A549 (cell line): ENCODE data around the gene DBNDD2. TPM values are rescaled to one million over a fixed set of nuclear protein-coding genes. Genes with fewer than 3 reads are reported as not detected.
A peak's percentile ranks its signal among the peaks of the same experiment; 100 is the strongest.

Experiments
- ATAC-seq, 2 experiments: fragments of 200-7000 bp in 1 of 2; fragments of >200 bp in 1 of 2; cut with Nextera tagmentation in 1 of 2; cut with Tn5 transposase in 1 of 2; 3 replicates each; pipeline versions ENCODE4 v1.8.0 to v1.9.1; 2018 to 2020; ENCODE audit warnings: mild to moderate bottlenecking in 1 of 2, moderate library complexity in 1 of 2
- CTCF ChIA-PET: fragments of 300-600 bp; sonication (Branson Sonifier 250); formaldehyde crosslinking; extraction: SDS; loops from one replicate; lab custom pipeline; 2021; ENCODE audit warnings: antibody characterized with exemption, inconsistent platforms; lab: Yijun Ruan, JAX
- POLR2A ChIA-PET: fragments of 350-600 bp; formaldehyde crosslinking; extraction: SDS; loops from one replicate; lab custom pipeline; 2021; ENCODE audit warnings: antibody characterized with exemption, inconsistent platforms; lab: Yijun Ruan, JAX
- DNase-seq, 2 experiments: peaks; one replicate each; pipeline versions ENCODE4 v3.0.0 to v3.0.0-alpha.2; 2011 to 2016; ENCODE audit warnings: low read depth in 1 of 2, low spot score in 1 of 2
- FAIRE-seq: peaks from 2 replicates; lab custom pipeline; 2011; peaks lifted over from hg19 to GRCh38; lab: Jason Lieb, UNC
- H3K27ac ChIP-seq, 2 experiments: fragments of >200 bp; sonication (Bioruptor Twin); formaldehyde crosslinking; 3 replicates each; pipeline ENCODE4 v1.5.1; 2016 to 2017
- H3K4me1 ChIP-seq: fragments of >200 bp; sonication (Bioruptor Twin); formaldehyde crosslinking; 3 replicates; pipeline ENCODE4 v1.6.1; 2016
- H3K4me2 ChIP-seq: fragments of >200 bp; sonication (Bioruptor Twin); formaldehyde crosslinking; 3 replicates; pipeline ENCODE4 v1.6.1; 2016
- H3K4me3 ChIP-seq: fragments of >200 bp; sonication (Bioruptor Twin); formaldehyde crosslinking; 3 replicates; pipeline ENCODE4 v1.5.1; 2016
- H3K9me3 ChIP-seq: fragments of >200 bp; sonication (Bioruptor Twin); formaldehyde crosslinking; 3 replicates; pipeline ENCODE4 v1.6.1; 2016
- BHLHE40 ChIP-seq: IDR thresholded peaks from 2 replicates; pipeline ENCODE4 v1.6.1; 2012; ENCODE audit warnings: low read depth, low read length, inconsistent platforms
- CBX8 ChIP-seq: fragments of 200-600 bp; sonication (generic); IDR thresholded peaks from 2 replicates; pipeline ENCODE4 v1.6.1; 2016
- CHD2 ChIP-seq: fragments of 150-350 bp; IDR thresholded peaks from 2 replicates; pipeline ENCODE4 v1.6.1; 2014; ENCODE audit warnings: low read length; ENCODE audit not compliant: partially characterized antibody
- CHD4 ChIP-seq: fragments of 200-600 bp; sonication (generic); IDR thresholded peaks from 2 replicates; pipeline ENCODE4 v1.6.1; 2016; ENCODE audit warnings: antibody characterized with exemption, mild to moderate bottlenecking, borderline replicate concordance
- EHMT2 ChIP-seq: fragments of 200-600 bp; sonication (generic); IDR thresholded peaks from 2 replicates; pipeline ENCODE4 v1.6.1; 2016; ENCODE audit warnings: antibody characterized with exemption, low read depth, mild to moderate bottlenecking, moderate library complexity
- GATA3 ChIP-seq: IDR thresholded peaks from 2 replicates; pipeline ENCODE4 v1.6.1; 2012; ENCODE audit warnings: borderline replicate concordance
- HDAC2 ChIP-seq: fragments of 200-600 bp; sonication (generic); IDR thresholded peaks from 2 replicates; pipeline ENCODE4 v1.6.1; 2016
- HEYL ChIP-seq: fragments of 250-450 bp; sonication (Bioruptor Pico); IDR thresholded peaks from 2 replicates; pipeline ENCODE4 v1.8.0; 2021; ENCODE audit warnings: mild to moderate bottlenecking, moderate library complexity
- HOXB13 ChIP-seq: fragments of 250-450 bp; sonication (Bioruptor Pico); IDR thresholded peaks from 2 replicates; pipeline ENCODE4 v1.5.0; 2020; ENCODE audit warnings: low read depth, mild to moderate bottlenecking, moderate library complexity
- JUN ChIP-seq, 2 experiments: fragments of >200 bp; sonication (Bioruptor Twin); formaldehyde crosslinking; IDR thresholded peaks; 2 replicates in 1 of 2; 3 replicates in 1 of 2; pipeline ENCODE4 v1.6.1; 2016 to 2017
- JUNB ChIP-seq: fragments of >200 bp; sonication (Bioruptor Twin); formaldehyde crosslinking; IDR thresholded peaks from 2 replicates; pipeline ENCODE4 v1.6.1; 2016
- MAFK ChIP-seq: fragments of 450-650 bp; IDR thresholded peaks from 2 replicates; pipeline ENCODE4 v1.6.1; 2014; ENCODE audit not compliant: partially characterized antibody
- NR3C1 ChIP-seq: fragments of >200 bp; sonication (Bioruptor Twin); formaldehyde crosslinking; IDR thresholded peaks from 3 replicates; pipeline ENCODE4 v1.6.1; 2017
- PHF8 ChIP-seq: fragments of 200-600 bp; sonication (generic); IDR thresholded peaks from 2 replicates; pipeline ENCODE4 v1.6.1; 2016; ENCODE audit warnings: low read depth, mild to moderate bottlenecking, antibody characterized with exemption, moderate library complexity, borderline replicate concordance
- TFCP2L1 ChIP-seq: fragments of 250-450 bp; sonication (Bioruptor Pico); IDR thresholded peaks from 2 replicates; pipeline ENCODE4 v1.5.0; 2021; ENCODE audit warnings: mild to moderate bottlenecking
- TP53 ChIP-seq: fragments of 250-450 bp; sonication (Bioruptor Pico); IDR thresholded peaks from 2 replicates; pipeline ENCODE4 v1.5.0; 2021; ENCODE audit warnings: mild to moderate bottlenecking, moderate library complexity
- ZC3H11A ChIP-seq: fragments of 450-650 bp; IDR thresholded peaks from 2 replicates; pipeline ENCODE4 v1.6.1; 2014; ENCODE audit warnings: antibody characterized with exemption, mild to moderate bottlenecking
- WGBS: methylation state at CpG from one replicate; pipeline ENCODE4 v1.1.6; 2017; ENCODE audit errors: missing lambda C conversion rate; 5-methylcytosine and 5-hydroxymethylcytosine counted together
- polyA plus RNA-seq, 4 experiments: library from polyadenylated mRNA; depleted of rRNA in 3 of 4; stranded (reverse); fragments of >200 nt; fragmentation: RNase III in 1 of 4; extraction: RNeasy Plus Mini Kit Qiagen cat#74134 plus additional on column Dnase treatment in 1 of 4; gene quantifications; 2 replicates in 3 of 4; 3 replicates in 1 of 4; pipeline ENCODE4 v1.2.3, GENCODE V29; 2011 to 2017
- TF ChIP-seq, protein P1 (sequence below): fragments of >200 bp; sonication (Bioruptor Twin); formaldehyde crosslinking; IDR thresholded peaks from 3 replicates; pipeline ENCODE4 v1.6.1; 2016
- TF ChIP-seq, protein P2 (sequence below): fragments of 250-450 bp; sonication (Bioruptor Pico); IDR thresholded peaks from 2 replicates; pipeline ENCODE4 v1.5.0; 2020; ENCODE audit warnings: low read depth, mild to moderate bottlenecking, moderate library complexity
- TF ChIP-seq, protein P3 (sequence below): fragments of 450-650 bp; IDR thresholded peaks from 2 replicates; pipeline ENCODE4 v1.6.1; 2014; ENCODE audit warnings: antibody characterized with exemption
- TF ChIP-seq, protein P4 (sequence below): fragments of >200 bp; sonication (Bioruptor Twin); formaldehyde crosslinking; IDR thresholded peaks from 2 replicates; pipeline ENCODE4 v1.6.1; 2016
- TF ChIP-seq, protein P5 (sequence below): IDR thresholded peaks from 2 replicates; pipeline ENCODE4 v1.6.1; 2012
- TF ChIP-seq, protein P6 (sequence below): fragments of 250-450 bp; sonication (Bioruptor Pico); IDR thresholded peaks from 2 replicates; pipeline ENCODE4 v1.5.0; 2021; ENCODE audit warnings: mild to moderate bottlenecking, moderate library complexity, borderline replicate concordance

DBNDD2 gene
- polyA plus RNA-seq, 2 of the 4 experiments (the other 2 are of a cell fraction): 6.5 to 20.9 TPM

DNA sequence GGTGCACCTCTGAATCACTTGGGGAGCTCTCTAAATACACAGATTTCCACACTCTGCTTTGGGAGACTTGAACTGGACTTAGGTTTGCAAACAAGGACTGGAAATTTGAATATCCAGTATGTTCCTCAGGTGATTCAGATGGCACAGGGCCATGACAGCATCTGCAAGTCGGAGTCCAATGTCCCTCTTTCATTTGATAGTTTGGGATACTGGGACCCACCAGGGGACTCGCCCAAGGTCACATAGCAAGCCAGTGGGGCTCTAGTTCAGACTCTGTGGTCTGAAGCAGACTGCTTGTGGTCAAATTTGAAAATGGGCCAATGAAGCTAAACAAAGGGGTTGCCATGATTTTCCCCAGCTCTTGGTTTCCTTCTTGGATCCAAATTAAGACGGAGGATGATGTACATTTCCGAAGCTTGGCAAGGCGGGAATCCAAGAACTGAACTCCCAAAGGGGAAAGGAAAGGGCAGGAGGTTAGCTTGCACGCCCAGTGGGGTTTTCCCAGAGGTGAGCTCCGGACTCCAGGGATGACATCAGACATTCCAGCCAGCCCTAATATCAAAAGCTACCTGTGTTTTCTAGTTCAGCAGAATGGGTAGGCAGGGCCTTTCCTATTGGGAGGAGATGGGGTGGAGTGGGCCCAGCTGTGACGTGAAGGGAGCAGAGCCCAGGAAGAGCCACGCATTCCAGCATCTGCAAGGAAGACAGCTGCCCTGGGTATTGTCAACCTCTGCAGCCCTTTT, 48.5 kb upstream of the DBNDD2 start:
- ATAC-seq (no peak), FAIRE-seq (no peak), DNase-seq (no peak)
- Histone ChIP-seq H3K27ac (peak overlapping the region in 1 of 2 experiments; percentile 16; a peak in 1 of 6 replicates), H3K4me2 (peak overlapping the region; percentile 3; the same call in 1 of the 3 replicates), H3K4me3 (no peak overlapping the region), H3K4me1 (peaks cover 51% of the 10 kb centered on the region), H3K9me3 (no peaks in the 10 kb centered on the region)
- CTCF ChIA-PET: interaction anchor here (1.1 to 9.2 kb wide), 12 partner anchors 9 to 412 kb away, joined by 3 to 159 read pairs (median 48); partner anchors contain the start of gene SDC4
- TF ChIP-seq GATA3 (no peak), TP53 (CRISPR knock-in tag) (no peak), EHMT2 (no peak), CHD4 (no peak), TFCP2L1 (CRISPR knock-in tag) (no peak), MAFK (no peak), HEYL (CRISPR knock-in tag) (no peak), ZC3H11A (no peak), HDAC2 (no peak), CHD2 (no peak), HOXB13 (CRISPR knock-in tag) (no peak), JUNB (no peak), PHF8 (no peak), NR3C1 (no peak)
- TF ChIP-seq, protein P1, sequence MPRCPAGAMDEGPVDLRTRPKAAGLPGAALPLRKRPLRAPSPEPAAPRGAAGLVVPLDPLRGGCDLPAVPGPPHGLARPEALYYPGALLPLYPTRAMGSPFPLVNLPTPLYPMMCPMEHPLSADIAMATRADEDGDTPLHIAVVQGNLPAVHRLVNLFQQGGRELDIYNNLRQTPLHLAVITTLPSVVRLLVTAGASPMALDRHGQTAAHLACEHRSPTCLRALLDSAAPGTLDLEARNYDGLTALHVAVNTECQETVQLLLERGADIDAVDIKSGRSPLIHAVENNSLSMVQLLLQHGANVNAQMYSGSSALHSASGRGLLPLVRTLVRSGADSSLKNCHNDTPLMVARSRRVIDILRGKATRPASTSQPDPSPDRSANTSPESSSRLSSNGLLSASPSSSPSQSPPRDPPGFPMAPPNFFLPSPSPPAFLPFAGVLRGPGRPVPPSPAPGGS: no peak
- TF ChIP-seq, protein P2, sequence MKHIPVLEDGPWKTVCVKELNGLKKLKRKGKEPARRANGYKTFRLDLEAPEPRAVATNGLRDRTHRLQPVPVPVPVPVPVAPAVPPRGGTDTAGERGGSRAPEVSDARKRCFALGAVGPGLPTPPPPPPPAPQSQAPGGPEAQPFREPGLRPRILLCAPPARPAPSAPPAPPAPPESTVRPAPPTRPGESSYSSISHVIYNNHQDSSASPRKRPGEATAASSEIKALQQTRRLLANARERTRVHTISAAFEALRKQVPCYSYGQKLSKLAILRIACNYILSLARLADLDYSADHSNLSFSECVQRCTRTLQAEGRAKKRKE (CRISPR knock-in tag): no peak
- TF ChIP-seq, protein P3, sequence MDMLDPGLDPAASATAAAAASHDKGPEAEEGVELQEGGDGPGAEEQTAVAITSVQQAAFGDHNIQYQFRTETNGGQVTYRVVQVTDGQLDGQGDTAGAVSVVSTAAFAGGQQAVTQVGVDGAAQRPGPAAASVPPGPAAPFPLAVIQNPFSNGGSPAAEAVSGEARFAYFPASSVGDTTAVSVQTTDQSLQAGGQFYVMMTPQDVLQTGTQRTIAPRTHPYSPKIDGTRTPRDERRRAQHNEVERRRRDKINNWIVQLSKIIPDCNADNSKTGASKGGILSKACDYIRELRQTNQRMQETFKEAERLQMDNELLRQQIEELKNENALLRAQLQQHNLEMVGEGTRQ: no peak
- TF ChIP-seq, protein P4, sequence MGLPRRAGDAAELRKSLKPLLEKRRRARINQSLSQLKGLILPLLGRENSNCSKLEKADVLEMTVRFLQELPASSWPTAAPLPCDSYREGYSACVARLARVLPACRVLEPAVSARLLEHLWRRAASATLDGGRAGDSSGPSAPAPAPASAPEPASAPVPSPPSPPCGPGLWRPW: no peak
- TF ChIP-seq, protein P5, sequence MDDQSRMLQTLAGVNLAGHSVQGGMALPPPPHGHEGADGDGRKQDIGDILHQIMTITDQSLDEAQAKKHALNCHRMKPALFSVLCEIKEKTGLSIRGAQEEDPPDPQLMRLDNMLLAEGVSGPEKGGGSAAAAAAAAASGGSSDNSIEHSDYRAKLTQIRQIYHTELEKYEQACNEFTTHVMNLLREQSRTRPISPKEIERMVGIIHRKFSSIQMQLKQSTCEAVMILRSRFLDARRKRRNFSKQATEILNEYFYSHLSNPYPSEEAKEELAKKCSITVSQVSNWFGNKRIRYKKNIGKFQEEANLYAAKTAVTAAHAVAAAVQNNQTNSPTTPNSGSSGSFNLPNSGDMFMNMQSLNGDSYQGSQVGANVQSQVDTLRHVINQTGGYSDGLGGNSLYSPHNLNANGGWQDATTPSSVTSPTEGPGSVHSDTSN: no peak
- 56% methylated on average over 9 of the region's 9 CpGs for WGBS
- POLR2A ChIA-PET: interaction anchor here (0.5 to 1.9 kb wide), 3 partner anchors 11 to 83 kb away, joined by 3 to 17 read pairs (median 5); partner anchors contain the start of gene SDC4

DNA sequence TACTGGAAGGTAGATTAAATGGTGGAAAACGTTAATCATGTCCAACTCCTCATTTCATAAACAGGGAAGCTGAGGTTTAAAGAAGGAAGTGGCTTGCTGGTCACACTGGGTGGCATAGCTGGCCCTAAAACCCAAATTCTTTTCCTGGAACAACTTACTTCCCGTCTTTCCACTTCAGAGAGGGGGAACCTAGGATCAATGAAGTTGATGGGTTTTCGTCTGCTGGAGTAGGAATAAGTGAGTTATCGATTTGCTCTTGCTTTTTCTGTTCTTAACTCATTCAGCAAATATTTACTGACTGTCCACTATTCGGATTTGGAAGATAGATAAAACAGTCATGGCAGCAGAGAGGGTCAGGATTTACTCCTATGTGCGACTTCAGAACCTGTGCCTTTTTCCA, 46.3 kb upstream of the DBNDD2 start:
- ChIA-PET CTCF (interaction anchor here (0.9 to 9.2 kb wide), 18 partner anchors 8 to 409 kb away, joined by 3 to 159 read pairs (median 12); partner anchors contain the start of gene SDC4), POLR2A (no interaction called here)
- no peak for FAIRE-seq
- ATAC-seq: no peak
- Histone ChIP-seq H3K9me3 (no peaks in the 10 kb centered on the region), H3K4me1 (peaks cover 38% of the 10 kb centered on the region; the same call in 2 of the 3 replicates), H3K4me3 (no peak overlapping the region), H3K27ac (no peak overlapping the region), H3K4me2 (no peak overlapping the region)
- WGBS: 75% methylated on average over 6 of the region's 6 CpGs
- no peak for TF ChIP-seq JUN (IDR thresholded peaks at IDR 0.05)
- TF ChIP-seq, protein P6, sequence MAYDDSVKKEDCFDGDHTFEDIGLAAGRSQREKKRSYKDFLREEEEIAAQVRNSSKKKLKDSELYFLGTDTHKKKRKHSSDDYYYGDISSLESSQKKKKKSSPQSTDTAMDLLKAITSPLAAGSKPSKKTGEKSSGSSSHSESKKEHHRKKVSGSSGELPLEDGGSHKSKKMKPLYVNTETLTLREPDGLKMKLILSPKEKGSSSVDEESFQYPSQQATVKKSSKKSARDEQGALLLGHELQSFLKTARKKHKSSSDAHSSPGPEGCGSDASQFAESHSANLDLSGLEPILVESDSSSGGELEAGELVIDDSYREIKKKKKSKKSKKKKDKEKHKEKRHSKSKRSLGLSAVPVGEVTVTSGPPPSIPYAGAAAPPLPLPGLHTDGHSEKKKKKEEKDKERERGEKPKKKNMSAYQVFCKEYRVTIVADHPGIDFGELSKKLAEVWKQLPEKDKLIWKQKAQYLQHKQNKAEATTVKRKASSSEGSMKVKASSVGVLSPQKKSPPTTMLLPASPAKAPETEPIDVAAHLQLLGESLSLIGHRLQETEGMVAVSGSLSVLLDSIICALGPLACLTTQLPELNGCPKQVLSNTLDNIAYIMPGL: no peak
- no peak for TF ChIP-seq GATA3
- no peak for TF ChIP-seq CBX8
- no peak for TF ChIP-seq BHLHE40
- DNase-seq: no peak
